IPS-11a (cell line): ENCODE measurements around the gene BAIAP3.
A peak's percentile ranks its signal among the peaks of the same experiment; 100 is the strongest.

Experiments used
- H3K4me3 ChIP-seq: one replicate; pipeline ENCODE4 v1.5.1; 2013; ENCODE audit warnings: low read depth, low read length, control low read depth

BAIAP3 gene

DNA sequence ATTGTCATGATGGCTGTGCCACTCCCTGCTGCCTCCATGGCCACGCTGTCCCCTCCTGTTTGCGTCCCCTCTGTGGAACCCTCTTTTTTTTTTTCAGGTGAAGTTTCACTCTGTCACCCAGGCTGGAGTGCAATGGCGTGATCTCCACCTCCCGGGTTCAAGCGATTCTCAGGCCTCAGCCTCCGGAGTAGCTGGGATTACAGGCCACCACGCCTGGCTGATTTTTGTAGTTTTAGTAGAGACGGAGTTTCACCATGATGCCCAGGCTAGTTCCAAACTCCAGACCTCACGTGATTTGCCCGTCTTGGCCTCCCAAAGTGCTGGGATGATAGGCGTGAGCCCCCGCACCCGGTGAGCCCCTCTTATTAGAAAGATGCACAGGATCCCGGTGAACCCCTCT lies 35.0 kb upstream of the BAIAP3 start:
- H3K4me3 ChIP-seq: no peak overlapping the region

GRCh38 chr16:1299012-1299867 lies 34.2 kb upstream of the BAIAP3 start:
- H3K4me3 ChIP-seq: no peak overlapping the region

GRCh38 chr16:1299868-1300203 lies 33.6 kb upstream of the BAIAP3 start:
- H3K4me3 ChIP-seq: no peak overlapping the region

DNA sequence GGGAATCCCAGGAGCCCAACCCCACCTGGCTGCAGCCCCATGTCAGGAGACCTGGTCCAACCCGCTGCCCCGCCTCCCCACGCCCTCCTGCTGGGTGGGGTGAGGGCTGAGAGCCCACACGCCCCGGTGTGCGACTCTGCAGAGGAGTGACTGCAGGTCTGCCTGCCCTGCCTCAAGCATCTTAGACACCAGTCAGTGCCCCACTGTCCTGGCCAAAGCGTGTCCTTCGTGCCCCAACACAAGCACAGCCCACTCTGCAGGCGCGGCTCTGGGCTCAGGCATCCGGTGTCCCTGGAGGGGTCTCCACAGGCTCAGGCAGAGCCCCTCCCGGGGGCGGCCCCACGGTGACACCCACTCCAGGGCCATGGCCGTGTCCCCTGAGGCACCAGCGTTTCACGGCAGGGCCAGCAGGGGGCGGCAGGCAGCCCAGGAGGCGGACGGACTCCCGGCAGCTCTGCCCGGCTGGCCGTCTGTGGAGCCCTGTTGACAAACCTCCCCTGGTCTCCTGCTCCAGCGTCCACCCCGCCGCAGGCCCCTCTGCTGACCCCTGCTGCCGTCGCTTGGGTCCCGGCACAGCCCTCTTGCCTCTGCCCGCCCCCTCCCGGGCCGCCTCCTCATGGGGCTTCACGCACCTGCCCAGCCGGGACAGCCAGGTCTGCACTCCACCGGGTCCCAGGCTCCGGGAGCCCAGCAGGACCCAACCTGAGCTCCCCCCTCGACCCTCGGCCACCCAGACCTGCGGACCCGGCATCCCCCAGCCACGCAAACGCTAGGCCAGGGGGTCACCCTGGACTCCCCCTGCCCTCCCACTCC lies 32.6 kb upstream of the BAIAP3 start:
- H3K4me3 ChIP-seq: no peak overlapping the region

- H3K4me3 ChIP-seq: no peak overlapping the region
Measured at GRCh38 chr16:1301562-1301961, 31.9 kb upstream of the BAIAP3 start.

GRCh38 chr16:1305823-1306222 lies 27.6 kb upstream of the BAIAP3 start:
- no peak overlapping the region for H3K4me3 ChIP-seq

- H3K4me3 ChIP-seq: no peak overlapping the region
Measured at GRCh38 chr16:1306334-1306733, 27.1 kb upstream of the BAIAP3 start.

GRCh38 chr16:1308036-1308976 lies 25.1 kb upstream of the BAIAP3 start:
- H3K4me3 ChIP-seq: peak overlapping the region; percentile 45

- H3K4me3 ChIP-seq: peak within 1 kb of the TSS; percentile 93
Measured at GRCh38 chr16:1308977-1309885, 24.2 kb upstream of the BAIAP3 start, which contains the start of gene UBE2I. TSS of gene UBE2I (plus strand) at chr16:1309636. CDS start at chr16:1314031, 4,395 bp downstream.

- H3K4me3 ChIP-seq: peak overlapping the region; percentile 93
Measured at GRCh38 chr16:1309888-1310831, 23.3 kb upstream of the BAIAP3 start.

GRCh38 chr16:1310832-1311200 lies 22.6 kb upstream of the BAIAP3 start:
- H3K4me3 ChIP-seq: peak overlapping the region; percentile 93

DNA sequence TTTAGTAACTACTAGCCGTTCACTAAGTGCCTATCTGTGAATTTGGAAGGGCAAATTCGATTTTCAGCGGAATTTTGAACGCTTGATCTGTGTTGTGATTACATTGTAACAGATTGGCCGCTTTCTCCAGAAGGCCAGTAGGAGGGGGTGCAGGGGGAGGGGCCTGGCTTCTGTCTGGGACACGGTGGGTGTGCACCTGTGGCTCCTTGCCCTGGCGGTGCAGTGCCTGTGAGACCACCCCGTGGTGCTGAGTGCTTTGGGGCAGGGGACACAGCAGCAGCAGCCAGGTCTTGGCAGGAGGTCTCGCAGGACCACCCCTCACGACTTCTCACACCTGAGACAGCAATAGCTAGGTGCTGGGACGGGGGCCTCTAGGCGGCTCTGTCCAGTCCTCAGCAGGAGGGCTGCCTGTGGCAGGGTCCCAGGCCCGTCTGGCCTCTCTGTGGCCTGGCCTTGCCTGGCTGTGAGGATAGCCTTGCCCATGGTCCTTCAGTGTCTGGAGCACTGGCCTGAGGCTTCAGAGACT lies 22.2 kb upstream of the BAIAP3 start:
- no peak overlapping the region for H3K4me3 ChIP-seq

DNA sequence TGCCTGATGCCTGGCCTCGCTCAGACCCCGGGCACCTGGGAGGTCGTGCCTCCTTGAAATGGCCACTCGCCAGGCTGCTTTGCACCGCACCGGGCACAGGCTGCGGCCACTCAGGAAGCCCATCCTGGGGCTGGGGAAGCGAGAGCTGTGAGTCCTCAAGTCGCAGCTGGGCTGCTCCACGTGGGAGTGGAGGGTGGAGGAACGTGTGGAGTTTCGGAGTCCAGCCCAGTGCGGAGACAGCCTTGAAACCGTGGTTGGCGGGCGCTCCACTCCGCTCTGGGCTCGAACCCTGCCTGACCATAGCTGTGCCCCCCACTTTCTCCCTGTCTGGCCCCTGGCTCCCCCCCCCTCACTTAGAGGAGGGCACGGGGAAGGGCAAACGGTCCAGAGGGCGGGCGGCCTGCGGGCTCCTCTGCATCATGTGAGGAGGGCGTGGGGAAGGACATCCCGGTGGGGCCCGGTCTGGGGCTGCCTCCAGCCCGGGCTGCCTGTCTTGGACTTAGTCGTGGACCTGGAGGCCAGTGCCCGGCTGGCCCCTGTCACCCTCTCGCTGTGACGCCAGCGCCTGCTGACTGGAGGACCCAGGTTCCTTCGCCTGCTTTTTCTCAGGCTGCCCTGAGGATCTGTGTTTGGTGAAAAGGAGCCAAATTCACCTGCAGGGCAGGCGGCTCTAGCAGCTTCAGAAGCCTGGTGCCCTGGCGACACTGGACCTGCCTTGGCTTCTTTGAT lies 21.5 kb upstream of the BAIAP3 start:
- no peak overlapping the region for H3K4me3 ChIP-seq

DNA sequence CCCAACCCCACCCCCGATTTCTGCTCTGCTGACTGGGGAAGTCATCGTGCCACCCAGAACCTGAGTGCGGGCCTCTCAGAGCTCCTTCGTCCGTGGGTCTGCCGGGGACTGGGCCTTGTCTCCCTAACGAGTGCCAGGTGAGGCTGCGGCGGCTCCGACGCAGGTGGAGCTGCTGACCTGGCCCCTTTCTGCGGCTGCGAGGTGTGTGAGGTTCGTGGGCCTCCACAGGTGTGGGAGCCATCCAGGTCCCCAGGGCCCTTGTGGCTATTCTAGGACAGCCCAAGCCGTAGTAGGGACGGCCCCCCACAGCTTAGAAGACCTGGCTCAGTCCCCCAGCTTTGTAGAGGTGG lies 21.0 kb upstream of the BAIAP3 start:
- no peak overlapping the region for H3K4me3 ChIP-seq

DNA sequence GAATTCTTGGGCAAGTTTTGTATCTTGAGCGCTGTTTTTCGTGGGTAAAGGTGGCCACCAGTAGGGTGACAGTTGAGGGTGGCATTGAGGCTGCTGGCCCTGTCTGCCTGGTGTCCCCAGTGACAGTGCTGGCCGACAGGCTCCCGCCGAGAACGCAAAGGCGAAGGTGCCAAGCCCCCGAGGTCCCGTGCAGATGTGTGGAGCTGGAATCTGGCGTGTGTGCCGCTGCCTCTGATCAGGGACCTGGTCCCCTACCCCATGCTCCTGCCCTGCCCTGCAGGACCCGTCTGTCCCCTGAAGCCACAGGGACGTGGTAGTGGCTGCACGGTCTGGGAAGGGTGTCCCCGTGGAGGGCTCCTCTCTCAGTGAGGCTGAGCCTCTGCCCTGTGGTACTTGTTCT lies 20.5 kb upstream of the BAIAP3 start:
- H3K4me3 ChIP-seq: no peak overlapping the region

GRCh38 chr16:1313721-1314369 lies 19.6 kb upstream of the BAIAP3 start:
- H3K4me3 ChIP-seq: no peak overlapping the region

DNA sequence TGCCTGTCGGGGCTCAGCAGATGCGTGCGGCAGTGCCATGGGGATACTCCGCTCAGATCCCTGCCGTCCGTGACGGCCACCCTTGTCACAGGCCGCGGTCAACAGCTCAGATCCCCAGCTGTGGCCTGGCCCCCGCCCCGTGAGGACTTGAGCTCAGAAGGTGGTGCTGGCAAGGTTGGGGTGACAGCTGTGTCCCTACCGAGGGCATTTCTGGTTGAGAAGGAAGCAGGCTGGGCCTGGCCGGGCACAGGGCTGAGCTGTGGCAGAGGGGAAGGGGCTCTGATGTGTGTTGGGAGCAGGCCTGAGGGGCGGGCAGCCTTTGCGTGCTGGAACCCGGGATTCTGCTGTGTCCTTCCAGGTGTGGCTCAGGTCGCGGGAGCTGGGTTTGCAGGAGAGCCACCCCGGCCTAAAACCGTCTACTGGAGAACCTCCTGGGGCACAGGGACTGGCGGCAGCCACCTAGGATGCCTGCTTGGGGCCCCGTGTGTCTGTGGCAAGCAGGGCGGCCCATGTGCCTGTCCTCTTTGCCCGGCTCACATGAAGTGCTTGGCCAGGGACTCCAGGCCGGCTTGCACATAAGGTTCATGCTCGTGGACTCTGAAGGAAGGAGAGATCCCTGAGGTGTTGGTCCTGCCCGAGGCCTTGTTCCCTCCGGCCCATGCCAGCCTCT lies 18.9 kb upstream of the BAIAP3 start:
- no peak overlapping the region for H3K4me3 ChIP-seq
